ENCODE measurements around the gene CCDC149.

GRCh38 chr4:24795666-24796381 lies 117.0 kb downstream of the CCDC149 start:
- TF ChIP-seq CTCF (IDR thresholded peaks at IDR 0.05; ENCODE audit: low read length), result no peak
- TF ChIP-seq EZH2 (optimal IDR thresholded peaks at IDR 0.05; ENCODE audit: low read depth, low read length), result no peak
- no peak for TF ChIP-seq EZH2phosphoT487 (IDR thresholded peaks at IDR 0.05; ENCODE audit: low read length)
